Type B pancreatic cell (in vitro differentiated cells): ENCODE measurements around the gene TUBA1B. TPM values are rescaled to one million over a fixed set of nuclear protein-coding genes. Genes with fewer than 3 reads are reported as not detected.

Experiments
- DNase-seq: peaks from one replicate; pipeline ENCODE4 v3.0.0; 2021; ENCODE audit warnings: mixed read lengths; ENCODE audit not compliant: unreplicated experiment; ENCODE audit errors: extremely low spot score
- H3K27ac Mint-ChIP-seq: 2 replicates; pipeline ENCODE4 v1.8.0; 2021; ENCODE audit warnings: mild to moderate bottlenecking, mixed read lengths
- H3K27me3 Mint-ChIP-seq: 2 replicates; pipeline ENCODE4 v1.8.0; 2021; ENCODE audit warnings: mixed read lengths
- H3K36me3 Mint-ChIP-seq: 2 replicates; pipeline ENCODE4 v1.8.0; 2021; ENCODE audit warnings: mixed read lengths
- H3K4me1 Mint-ChIP-seq: one replicate; pipeline ENCODE4 v1.8.0; 2021; ENCODE audit warnings: mixed read lengths; ENCODE audit not compliant: unreplicated experiment
- H3K4me3 Mint-ChIP-seq: 2 replicates; pipeline ENCODE4 v1.8.0; 2021; ENCODE audit warnings: mild to moderate bottlenecking, mixed read lengths
- H3K9me3 Mint-ChIP-seq: 2 replicates; pipeline ENCODE4 v1.8.0; 2021; ENCODE audit warnings: mixed read lengths
- CTCF ChIP-seq: fragments of 200-600 bp; sonication (generic); conservative IDR thresholded peaks from 2 replicates; pipeline ENCODE4 v1.5.0; 2021; ENCODE audit warnings: antibody characterized with exemption, mild to moderate bottlenecking
- total RNA-seq: library from RNA; stranded (reverse); gene quantifications from 2 replicates; pipeline ENCODE4 v1.2.1, GENCODE V29; 2021; ENCODE audit warnings: low replicate concordance

The TUBA1B gene
- total RNA-seq, 1 donor from 2014 or later, result 1,458 TPM

- Mint-ChIP-seq H3K4me1 (no peaks in the 10 kb centered on the region), H3K27ac (no peak overlapping the region), H3K36me3 (no peaks in the 10 kb centered on the region), H3K9me3 (no peaks in the 10 kb centered on the region), H3K4me3 (no peak overlapping the region), H3K27me3 (no peaks in the 10 kb centered on the region)
- DNase-seq, result no peak
- no peak for TF ChIP-seq CTCF
Measured at GRCh38 chr12:49160399-49160798, 29.2 kb upstream of the TUBA1B start.

DNA sequence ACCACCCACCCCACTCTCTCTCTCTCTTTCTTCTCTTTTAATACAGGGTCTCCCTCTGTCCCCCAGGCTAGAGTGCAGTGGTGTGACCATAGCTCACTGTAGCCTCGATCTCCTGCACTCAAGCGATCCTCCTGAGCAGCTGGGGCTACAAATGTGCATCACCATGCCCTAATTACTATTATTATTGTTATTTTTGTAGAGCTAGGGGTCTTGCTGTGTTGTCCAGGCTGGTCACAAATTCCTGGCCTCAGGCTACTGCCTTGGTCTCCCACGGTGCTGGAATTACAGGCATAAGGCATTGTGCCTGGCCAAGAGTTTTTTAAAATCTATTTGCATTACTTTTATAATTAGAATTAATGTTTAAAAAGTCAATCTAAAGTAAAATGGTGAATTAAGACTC, 23.0 kb upstream of the TUBA1B start:
- no peak for TF ChIP-seq CTCF
- Mint-ChIP-seq H3K4me1 (no peaks in the 10 kb centered on the region), H3K36me3 (no peaks in the 10 kb centered on the region), H3K27me3 (no peaks in the 10 kb centered on the region), H3K4me3 (no peak overlapping the region), H3K27ac (no peak overlapping the region), H3K9me3 (no peaks in the 10 kb centered on the region)
- DNase-seq, result no peak

- no peaks in the 10 kb centered on the region for H3K27me3 Mint-ChIP-seq
- no peak overlapping the region for H3K4me3 Mint-ChIP-seq
- no peaks in the 10 kb centered on the region for H3K36me3 Mint-ChIP-seq
- no peaks in the 10 kb centered on the region for H3K9me3 Mint-ChIP-seq
- no peaks in the 10 kb centered on the region for H3K4me1 Mint-ChIP-seq
- no peak for TF ChIP-seq CTCF
- no peak for DNase-seq
- no peak overlapping the region for H3K27ac Mint-ChIP-seq
Measured at GRCh38 chr12:49147384-49147783, 16.2 kb upstream of the TUBA1B start.

GRCh38 chr12:49146406-49146805, 15.2 kb upstream of the TUBA1B start:
- Mint-ChIP-seq H3K9me3 (no peaks in the 10 kb centered on the region), H3K4me3 (no peak overlapping the region), H3K27ac (no peak overlapping the region), H3K4me1 (no peaks in the 10 kb centered on the region), H3K36me3 (no peaks in the 10 kb centered on the region), H3K27me3 (no peaks in the 10 kb centered on the region)
- no peak for DNase-seq
- no peak for TF ChIP-seq CTCF

DNA sequence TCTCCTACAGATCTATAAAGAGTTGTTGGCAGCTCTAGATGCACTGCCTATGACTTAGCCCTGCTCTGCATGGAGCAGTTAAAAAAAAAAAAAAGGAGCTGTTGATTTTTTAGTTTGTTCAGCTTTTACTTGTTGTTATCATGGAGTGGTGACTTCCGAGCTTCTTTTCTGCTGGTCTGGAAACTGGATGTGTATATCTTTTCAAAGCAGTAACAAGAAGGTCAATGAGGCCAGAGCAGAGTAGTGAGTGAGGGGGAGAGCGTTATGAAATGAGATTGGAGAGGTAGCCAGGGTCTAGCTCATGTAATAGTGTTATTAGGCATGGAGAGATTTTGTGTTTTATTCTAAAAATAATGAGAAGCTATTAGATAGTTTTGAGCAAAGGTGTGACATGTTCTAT, 13.2 kb upstream of the TUBA1B start:
- DNase-seq, result no peak
- Mint-ChIP-seq H3K27ac (no peak overlapping the region), H3K36me3 (no peaks in the 10 kb centered on the region), H3K27me3 (no peaks in the 10 kb centered on the region), H3K4me3 (no peak overlapping the region), H3K4me1 (no peaks in the 10 kb centered on the region), H3K9me3 (no peaks in the 10 kb centered on the region)
- TF ChIP-seq CTCF, result no peak

- Mint-ChIP-seq H3K27me3 (no peaks in the 10 kb centered on the region), H3K27ac (no peak overlapping the region), H3K4me3 (no peak overlapping the region), H3K4me1 (peaks cover 5% of the 10 kb centered on the region), H3K36me3 (no peaks in the 10 kb centered on the region), H3K9me3 (no peaks in the 10 kb centered on the region)
- no peak for TF ChIP-seq CTCF
- DNase-seq, result no peak
Measured at GRCh38 chr12:49138999-49139398, 7.8 kb upstream of the TUBA1B start.
